Stimulated activated naive CD4-positive, alpha-beta T cell treated with Interleukin-2 at 50 U/mL for 16 hours (primary cell): ENCODE results near the gene NEDD8.
"Not testable (repeated sequence)": the region's sequence is repeated elsewhere in the genome, so short reads cannot be mapped to it uniquely, and the experiment has no call there.

ENCODE experiments used
- DNase-seq: peaks from one replicate; lab custom pipeline; 2025; lab: John Stamatoyannopoulos, UW

Gene NEDD8

DNA sequence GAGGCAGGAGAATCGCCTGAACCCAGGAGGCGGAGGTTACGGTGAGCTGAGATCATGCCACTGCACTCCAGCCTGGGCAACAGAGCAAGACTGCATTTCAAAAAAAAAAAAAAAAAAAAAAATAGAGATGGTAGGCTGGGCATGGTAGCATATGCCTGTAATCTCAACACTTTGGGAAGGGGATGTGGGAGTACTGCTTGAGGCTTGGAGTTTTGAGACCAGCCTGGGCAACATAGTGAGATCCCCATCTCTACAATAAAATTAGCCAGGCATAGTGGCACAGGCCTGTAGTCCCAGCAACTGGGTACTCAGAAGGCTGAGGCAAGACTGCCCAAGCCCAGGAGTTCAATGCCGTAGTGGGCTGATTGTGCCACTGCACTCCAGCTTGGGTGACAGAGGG lies 9.2 kb downstream of the NEDD8 start:
- DNase-seq = not testable (repeated sequence)

DNA sequence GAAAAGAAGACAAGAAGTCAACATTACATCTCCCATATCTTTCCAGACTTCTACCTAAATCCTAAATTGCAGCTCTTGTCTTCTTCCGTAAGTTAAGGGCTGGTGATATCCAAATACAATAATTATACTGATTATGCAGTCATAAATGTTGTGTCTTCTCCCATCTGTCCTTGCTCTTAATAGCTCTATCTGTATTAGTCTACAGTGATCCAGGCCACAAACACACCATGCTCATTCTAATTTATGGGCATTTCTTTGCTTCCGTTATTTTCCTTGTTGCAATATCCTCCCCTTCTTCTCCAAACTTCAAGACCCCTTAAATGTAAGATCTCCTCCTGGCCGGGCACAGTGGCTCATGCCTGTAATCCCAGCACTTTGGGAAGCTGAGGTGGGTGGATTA lies 12.6 kb downstream of the NEDD8 start:
- DNase-seq = no peak

DNA sequence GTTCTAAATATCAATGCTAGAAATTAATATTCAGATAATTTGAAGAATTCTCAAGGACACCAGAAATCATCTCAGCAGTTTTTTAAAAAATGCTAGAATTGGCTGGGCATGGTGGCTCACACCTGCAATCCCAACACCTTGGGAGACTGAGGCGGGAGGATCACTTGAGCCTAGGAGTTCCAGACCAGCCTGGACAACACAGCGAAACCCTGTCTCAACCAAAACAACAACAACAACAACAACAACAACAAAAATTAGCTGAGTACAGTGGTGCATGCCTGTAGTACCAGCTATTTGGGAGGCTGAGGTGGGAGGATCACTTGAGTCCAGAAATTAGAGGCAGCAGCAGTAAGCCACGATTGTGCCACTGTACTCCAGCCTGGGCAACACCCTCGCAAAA lies 13.1 kb downstream of the NEDD8 start:
- no peak for DNase-seq

DNA sequence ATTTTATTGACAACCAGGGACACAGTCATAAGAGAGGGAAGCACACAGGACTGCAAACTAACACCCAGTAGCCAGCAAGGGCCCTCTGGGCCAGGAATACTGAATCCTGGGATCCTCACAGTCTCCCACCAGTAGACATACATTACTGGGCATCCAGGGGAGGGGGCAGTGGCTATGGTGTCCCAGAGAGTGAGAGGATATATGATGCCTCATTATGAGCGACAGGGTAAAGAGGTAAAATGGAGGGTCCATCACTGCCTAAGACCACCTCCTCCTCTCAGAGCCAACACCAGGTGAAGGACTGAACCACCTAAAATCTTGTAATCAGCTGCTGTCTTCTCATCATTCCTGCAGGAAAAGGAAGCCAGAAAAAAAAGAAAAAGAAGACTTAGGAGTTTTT lies 15.3 kb downstream of the NEDD8 start:
- DNase-seq = not testable (repeated sequence)

DNA sequence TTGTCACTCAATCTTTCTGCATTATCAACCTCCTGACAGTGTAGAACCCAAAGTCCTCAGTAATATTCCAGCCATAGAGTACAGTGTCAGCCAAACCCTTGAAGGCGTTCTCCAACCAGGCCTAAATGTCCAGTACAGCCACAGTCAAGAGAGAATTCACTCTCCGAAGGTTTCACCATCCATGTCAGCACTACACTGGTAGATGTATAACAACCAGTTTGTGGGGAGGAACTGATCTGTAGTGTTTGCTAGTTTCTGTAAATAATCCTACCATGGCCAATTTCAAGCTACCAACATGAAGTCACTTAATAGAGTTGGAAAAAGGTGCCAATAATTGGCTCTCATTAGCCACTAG lies 15.8 kb downstream of the NEDD8 start:
- DNase-seq = no peak

DNA sequence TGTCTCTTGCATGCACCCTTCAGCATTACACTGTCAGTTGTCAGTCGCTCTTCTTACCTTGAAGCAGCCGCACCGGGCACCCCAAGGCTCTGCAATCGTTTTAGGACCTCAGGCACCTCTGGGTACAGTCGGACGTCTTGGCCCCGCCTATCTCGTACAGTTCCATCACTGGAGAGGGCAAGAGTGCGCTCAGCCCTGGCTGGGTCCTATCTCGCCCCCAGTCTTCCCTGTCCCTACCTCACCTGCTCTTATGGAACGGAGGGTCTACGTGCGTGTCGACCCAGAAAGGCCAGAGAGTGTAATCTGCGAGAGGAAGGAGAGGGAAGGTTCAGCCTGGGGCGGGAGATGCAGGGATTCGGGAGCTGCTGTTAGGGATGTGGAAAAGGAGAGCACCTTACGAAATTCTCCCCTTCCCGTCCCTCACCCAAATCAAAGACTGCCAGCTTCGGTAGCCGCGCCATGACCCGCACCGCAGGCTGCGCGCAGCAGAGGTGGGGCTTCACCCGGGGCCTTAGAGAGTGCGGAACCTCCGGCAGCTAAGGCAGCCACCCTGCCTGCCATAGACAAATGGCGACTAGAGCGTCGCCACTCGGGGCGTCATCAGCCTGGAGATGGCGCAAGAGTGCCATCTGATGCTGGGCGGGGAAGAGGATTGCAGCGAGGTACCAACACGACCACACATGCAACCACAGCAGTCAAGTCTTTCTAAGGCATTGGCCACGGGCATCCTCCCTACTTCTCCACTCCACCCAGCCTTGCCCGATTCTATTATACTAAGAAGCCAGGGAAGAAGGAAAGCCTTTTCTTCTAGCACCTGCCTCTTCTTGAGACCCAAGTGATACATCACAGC lies 16.4 kb downstream of the NEDD8 start, which contains the start of gene MDP1:
Gene MDP1, minus strand, starts transcription at position 572 of the 850 bp plus-strand sequence. Its CDS starts 111 bp downstream, at position 461.
- peak; percentile 80 for DNase-seq

DNA sequence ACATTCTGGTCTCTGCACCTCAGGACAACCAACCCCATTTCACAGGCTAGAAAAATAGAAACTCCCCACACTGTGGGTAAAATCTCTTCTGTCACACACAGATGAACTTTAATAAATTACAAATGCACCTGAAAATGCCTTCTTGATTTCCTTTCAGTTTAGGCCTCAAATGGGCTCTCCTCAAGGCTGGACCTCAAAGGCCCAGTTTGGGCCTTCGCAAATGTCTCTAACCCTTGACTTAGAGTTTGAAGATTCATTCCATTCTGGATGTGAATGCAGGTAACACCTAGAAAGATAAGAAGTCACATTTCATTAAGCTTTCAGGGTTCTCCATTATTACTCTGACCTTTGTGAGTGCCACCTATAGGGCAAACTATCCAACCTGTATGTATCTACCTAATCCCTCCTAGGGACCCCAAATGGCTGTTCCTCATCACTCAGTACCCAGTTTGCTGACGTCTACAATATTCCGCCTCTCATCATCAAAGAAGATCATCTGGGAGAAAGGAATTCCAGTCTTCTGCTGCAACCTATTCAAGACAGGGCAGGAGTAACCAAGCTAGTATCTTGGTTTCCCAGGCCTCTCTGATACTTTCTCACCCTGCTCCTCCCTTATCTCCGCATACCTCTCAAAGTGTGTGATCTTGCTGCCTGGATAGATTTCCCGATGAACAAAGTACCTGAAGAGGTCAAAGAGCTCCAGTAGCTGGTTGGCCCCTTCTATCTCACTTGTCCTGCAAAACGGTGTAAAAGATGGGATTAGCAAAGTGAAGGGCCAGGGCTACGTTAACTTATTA lies 18.1 kb downstream of the NEDD8 start:
- DNase-seq = no peak

DNA sequence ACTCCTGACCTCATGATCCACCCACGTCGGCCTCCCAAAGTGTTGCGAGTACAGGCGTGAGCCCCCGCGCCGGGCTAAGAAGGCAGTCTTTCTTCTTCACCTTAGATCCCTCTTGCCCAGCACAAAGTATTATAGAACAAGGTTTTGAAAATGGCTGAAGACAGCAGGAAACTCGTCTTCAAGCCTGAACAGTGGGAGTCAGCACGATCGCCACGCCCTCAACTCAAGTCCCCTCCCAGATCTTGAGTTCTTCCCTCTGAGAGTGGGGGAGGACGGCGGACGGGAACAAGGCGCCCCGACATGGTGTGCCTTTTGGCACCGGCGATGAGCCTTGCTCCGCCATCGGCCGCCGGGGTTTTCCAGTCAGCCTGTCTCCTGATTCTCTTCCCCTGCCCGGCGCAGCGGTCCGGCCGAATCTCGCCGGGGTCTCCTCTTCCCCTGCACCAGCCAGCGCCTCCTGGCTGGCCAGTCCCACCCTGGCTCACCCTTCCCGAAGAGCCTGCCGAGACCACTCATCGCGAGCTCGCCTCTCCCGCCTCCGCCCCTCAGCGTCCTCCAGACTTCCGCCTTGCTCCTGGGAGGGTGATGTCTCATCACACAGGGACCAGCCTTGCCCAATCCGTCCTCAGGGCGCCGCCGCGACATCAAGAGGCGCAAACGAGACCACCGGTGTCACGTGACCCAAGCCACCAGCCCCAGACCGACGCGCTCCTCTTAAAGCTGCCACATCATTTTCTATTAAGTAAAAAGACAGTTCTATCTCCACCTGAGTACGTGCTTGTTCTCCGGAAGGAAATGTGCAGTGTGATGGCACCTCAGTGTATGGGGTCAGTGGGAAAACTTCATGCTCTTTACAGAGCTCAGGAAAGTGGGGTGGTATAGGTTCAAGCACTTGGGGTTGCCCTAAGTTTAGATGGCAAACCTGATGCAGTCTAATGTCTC lies 19.0 kb downstream of the NEDD8 start, which contains the start of gene CHMP4A:
Gene CHMP4A, minus strand, starts transcription at position 565 of the 942 bp plus-strand sequence. Its CDS starts 49 bp downstream, at position 516.
- DNase-seq = peak; percentile 97

DNA sequence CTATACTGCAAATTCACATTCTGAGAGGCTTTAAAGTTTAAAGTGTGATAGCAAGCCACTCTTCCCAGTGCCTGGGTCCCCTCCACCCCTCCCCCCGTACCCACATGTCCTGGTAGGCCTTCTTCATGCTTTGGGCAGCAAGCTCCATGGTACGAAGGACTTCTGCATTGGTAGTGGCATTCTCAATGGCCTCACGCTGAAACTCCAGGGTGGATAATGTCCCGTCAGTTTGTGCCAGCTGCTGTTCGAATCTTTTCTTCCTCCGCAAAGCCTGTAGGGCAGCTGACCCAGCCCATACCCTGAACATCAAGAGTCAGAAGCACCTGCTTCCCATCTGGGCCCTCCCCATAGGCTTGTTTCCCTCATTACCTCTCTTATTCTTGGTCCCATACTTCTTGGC lies 20.9 kb downstream of the NEDD8 start:
- no peak for DNase-seq

DNA sequence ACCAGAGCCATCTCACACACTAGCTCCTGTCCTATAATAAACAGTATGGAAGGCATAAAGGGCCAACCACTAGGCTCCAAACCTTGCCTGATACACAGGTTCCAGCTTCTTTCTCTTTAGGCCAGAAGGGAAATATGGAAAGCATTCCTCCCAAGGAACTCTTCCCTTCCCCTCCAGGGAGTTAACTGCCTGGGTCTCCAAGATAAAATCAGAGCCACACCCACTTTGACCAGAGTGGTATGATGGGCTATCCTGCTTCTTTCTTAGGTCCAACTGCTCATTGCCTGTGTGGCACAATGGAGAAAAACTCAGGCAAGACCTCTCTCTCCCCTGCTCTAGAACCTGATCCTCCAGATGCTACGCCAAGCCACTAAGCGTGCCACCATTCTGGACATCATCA lies 24.5 kb downstream of the NEDD8 start:
- no peak for DNase-seq

DNA sequence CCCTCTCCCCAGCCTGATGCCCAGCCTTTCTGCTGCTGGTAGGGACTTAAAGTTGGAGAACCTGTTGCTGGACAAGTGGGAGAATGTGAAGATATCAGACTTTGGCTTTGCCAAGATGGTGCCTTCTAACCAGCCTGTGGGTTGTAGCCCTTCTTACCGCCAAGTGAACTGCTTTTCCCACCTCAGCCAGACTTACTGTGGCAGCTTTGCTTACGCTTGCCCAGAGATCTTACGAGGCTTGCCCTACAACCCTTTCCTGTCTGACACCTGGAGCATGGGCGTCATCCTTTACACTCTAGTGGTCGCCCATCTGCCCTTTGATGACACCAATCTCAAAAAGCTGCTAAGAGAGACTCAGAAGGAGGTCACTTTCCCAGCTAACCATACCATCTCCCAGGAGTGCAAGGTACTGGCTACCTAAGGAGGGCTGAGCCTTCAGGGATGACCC lies 25.0 kb downstream of the NEDD8 start:
- DNase-seq = no peak

DNA sequence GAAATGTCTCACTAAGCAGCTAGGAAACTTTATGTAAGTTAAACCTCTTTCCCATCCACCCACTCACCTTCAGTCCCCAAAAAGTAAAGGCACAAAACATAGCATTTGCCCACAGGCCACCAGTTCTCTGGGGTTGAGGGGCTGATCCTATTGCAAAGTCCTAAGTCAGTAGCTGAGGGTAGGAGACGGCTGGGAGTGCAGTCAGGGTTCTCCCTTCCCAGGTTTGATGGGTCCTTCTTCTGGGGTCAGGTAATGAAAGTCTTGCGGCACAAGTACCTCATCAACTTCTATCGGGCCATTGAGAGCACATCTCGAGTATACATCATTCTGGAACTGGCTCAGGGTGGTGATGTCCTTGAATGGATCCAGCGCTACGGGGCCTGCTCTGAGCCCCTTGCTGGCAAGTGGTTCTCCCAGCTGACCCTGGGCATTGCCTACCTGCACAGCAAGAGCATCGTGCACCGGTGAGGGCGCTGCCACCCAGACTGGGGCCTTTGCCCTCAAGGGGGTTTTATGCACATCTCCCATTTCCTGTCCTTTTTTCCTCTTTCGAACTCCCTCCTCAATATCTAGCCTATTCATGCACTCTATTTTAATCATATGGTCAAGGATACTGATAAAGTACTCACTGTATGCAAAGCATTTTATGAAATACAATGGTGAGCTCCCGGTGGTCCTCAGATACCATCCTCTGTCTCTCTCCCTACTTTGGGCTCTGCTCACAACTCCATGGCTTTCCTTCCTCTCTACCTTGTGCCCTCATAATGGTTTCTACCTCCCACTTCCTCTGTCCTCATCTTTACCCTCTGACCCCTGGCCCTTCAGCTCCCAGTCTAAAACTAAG lies 25.7 kb downstream of the NEDD8 start:
- DNase-seq = no peak

DNA sequence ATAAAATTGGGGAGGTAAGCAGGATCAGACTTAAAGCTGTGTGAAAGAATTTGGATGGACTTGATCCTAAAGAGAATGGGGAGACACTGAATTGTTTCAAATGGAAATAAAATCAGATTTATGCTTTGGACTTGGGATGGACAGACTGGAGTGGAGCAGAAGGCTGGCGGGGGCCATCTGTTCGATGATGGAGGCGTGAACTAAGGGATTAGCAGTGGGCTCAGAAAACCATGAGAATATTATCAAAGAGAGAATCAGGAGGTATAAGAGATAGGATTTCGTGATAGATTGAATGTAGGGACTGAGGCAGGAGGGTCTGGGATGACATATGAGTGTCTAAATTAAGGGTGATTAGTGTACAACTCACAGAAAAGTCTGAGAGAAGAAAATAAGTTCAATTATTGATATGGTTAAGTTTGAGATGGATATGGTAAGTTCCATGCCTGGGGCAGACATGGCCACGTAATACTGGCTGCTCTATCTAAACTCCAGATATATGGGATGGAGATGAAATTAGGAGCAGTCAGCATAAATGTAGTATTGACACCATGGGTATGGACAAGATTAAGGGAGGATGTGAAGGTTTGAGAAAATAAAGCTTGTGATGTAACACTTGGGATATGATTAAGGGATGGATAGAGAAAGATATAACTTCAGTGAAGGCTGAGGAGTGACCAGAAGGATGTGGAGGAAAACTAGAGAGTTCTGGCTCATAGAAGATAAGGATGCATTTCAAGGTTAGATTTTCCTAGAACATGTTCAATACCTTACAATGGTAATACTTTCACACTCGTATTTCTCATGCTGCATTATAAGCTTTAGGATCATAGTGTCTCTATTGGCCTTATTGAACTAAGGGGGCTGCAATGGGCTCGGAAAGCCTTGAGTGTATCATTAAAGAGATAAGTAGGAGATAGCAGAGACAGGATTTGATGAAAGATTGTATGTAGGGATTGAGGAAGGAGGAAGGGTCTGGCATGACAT lies 27.7 kb downstream of the NEDD8 start:
- no peak for DNase-seq

DNA sequence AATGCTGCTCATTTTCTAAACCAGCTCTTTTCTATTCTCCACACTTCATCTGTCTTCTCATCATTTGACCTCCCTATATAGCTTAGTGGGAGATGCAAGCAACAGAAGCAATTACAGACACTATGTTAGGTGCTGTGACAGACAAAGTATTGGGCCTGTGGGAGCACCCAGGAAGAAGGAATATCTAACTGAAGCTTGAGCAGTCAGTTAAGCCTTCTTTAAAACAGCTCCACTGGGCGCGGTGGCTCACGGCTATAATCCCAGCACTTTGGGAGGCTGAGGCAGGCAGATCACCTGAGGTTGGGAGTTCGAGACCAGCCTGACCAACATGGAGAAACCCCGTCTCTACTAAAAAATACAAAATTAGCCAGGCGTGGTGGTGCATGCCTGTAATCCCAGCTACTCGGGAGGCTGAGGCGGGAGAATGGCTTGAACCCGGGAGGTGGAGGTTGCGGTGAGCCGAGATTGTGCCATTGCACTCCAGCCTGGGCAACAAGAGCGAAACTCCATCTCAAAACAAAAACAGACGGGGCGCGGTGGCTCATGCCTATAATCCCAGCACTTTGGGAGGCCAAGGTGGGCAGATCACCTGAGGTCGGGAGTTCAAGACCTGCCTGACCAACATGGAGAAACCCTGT lies 28.8 kb downstream of the NEDD8 start:
- DNase-seq = not testable (repeated sequence)

DNA sequence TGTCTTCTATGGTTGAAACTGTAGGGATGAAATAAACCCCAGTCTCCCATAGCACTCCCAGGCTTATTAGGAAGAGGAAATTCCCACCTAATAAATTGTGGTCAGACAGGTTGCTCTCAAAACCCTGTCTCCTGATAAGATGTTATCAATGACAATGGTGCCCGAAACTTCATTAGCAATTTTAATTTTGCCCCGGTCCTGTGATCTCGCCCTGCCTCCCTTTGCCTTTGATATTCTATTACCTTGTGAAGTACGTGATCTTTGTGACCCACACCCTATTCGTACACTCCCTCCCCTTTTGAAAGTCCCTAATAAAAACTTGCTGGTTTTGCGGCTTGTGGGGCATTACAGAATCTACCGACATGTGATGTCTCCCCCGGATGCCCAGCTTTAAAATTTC lies 29.6 kb downstream of the NEDD8 start:
- DNase-seq = not testable (repeated sequence)

DNA sequence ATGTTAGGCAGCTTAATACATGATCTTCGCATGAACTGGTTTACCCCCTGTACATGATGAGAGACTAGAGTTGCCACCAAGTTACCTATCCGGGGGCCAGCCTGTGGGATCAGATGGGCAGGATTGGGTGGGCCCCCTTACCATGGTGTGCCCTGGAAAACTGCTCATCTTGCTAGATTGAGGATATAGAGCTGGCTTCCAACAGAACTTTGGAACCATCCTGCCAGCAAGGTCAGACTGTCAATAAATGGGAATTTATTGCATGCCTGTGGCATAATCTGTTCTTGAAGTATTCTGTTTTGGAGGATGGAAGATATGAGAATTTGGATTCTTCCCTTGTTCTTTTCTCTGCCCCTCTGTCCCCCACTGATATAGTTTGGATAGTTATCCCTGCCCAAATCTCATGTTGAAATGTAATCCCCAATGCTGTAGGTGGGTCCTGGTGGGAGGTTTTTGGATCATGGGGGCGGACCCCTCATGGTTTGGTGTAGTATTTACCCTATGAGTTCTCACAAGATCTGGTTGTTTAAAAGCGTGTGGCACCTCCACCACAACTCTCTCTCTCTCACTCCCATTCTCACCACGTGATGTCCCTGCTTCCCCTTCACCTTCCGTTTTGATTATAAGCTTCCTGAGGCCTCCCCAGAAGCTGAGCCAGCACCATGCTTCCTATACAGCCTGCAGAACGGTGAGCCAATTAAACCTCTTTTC lies 33.2 kb downstream of the NEDD8 start:
- no peak for DNase-seq

DNA sequence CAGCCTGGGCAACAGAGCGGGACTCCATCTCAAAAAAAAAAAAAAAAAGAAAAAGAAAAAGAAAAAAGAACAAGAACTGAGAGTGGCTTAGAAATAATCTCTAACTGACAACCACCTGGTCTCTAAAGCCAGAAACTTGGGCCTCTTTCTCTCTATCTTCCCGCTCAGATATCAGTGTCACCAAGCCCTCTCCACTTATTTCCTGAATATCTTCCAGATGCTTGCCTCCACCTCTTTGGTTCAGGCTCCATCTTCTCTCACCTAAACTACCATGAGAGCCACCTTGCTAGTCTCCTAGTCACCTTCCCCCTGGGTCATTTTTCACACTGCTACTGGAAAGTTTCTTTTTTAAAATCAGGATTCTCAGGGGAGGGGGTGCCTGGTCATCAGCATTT lies 35.1 kb downstream of the NEDD8 start:
- no peak for DNase-seq
